Measurements from ENCODE around the gene DAB1. TPM values are rescaled to one million over a fixed set of nuclear protein-coding genes. Genes with fewer than 3 reads are reported as not detected.

Gene DAB1
- total and polyA plus RNA-seq, 10 of the 15 experiments (the other 5 are each of a cell fraction or from before 2014, with no cell fraction given), result 0.02 to 0.10 (median 0.03) TPM; not detected in 5

DNA sequence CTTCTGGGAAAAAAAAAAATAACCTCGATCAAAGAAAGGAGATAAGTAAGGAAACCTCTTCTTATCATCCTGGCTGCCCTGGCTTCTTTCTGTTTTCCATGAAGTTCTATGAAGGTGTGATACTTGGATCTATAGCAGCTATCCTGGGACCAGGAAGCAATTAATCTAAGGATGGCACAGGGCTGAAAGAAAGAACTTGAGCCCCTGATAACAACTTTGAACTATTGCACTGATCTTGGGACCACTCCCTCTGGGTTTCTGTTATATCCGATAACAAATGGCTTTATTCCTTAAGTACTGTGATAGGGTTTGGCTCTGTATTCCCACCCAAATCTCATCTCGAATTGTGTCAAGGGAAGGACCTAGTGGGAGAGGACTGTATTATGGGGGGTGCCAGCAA is 104.1 kb downstream of the DAB1 start:
- WGBS (ENCODE audit: insufficient coverage, insufficient replicate concordance, low lambda C conversion rate, missing lambda C conversion rate), result 33% methylated on average over 3 of the region's 3 CpGs
- ChIA-PET RAD21 (ENCODE audit: unreplicated experiment) (no interaction called here), POLR2A (no interaction called here), CTCF (no interaction called here), SMC1A (ENCODE audit: uncharacterized antibody, unreplicated experiment) (no interaction called here)
- in situ Hi-C loops (cut with MboI), result no loop called here
- H3K27ac ChIP-seq (ENCODE audit: control insufficient read depth, insufficient read depth), result no peak overlapping the region
- no peaks in the 10 kb centered on the region for H3K36me3 ChIP-seq (ENCODE audit: control insufficient read depth in 2 of 2, insufficient read depth in 2 of 2, low read length in 1 of 2)
- H3K79me2 ChIP-seq (ENCODE audit: control insufficient read depth, insufficient read depth, low read length), result no peaks in the 10 kb centered on the region
- no peaks in the 10 kb centered on the region for H4K20me1 ChIP-seq (ENCODE audit: control insufficient read depth, insufficient read depth)
- H2AFZ ChIP-seq (ENCODE audit: control insufficient read depth, low read depth, low read length), result no peak overlapping the region
- no peak overlapping the region for H3K4me3 ChIP-seq
- ATAC-seq (no peak), FAIRE-seq (no peak), DNase-seq (ENCODE audit: low read depth, low spot score) (no peak)
- no peak overlapping the region for H3K4me2 ChIP-seq (ENCODE audit: control insufficient read depth, insufficient read depth)
- BruUV-seq (replicated peaks), result no TSS peak
- H3K9ac ChIP-seq (ENCODE audit: control insufficient read depth, insufficient read depth, low read length), result no peak overlapping the region
- no peaks in the 10 kb centered on the region for H3K4me1 ChIP-seq (ENCODE audit: control insufficient read depth, insufficient read depth, low read length)
- intact Hi-C loops (cut with micrococcal nuclease; ENCODE audit: unreplicated experiment), result no loop called here
- no peaks in the 10 kb centered on the region for H3K9me3 ChIP-seq (replicated peaks; ENCODE audit: control insufficient read depth, insufficient read depth, low read length)
- TF ChIP-seq ZNF217 (IDR thresholded peaks at IDR 0.05) (no peak), ZBTB4 (CRISPR knock-in tag; IDR thresholded peaks at IDR 0.05) (no peak)
- TF ChIP-seq, protein P1, sequence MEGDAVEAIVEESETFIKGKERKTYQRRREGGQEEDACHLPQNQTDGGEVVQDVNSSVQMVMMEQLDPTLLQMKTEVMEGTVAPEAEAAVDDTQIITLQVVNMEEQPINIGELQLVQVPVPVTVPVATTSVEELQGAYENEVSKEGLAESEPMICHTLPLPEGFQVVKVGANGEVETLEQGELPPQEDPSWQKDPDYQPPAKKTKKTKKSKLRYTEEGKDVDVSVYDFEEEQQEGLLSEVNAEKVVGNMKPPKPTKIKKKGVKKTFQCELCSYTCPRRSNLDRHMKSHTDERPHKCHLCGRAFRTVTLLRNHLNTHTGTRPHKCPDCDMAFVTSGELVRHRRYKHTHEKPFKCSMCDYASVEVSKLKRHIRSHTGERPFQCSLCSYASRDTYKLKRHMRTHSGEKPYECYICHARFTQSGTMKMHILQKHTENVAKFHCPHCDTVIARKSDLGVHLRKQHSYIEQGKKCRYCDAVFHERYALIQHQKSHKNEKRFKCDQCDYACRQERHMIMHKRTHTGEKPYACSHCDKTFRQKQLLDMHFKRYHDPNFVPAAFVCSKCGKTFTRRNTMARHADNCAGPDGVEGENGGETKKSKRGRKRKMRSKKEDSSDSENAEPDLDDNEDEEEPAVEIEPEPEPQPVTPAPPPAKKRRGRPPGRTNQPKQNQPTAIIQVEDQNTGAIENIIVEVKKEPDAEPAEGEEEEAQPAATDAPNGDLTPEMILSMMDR (IDR thresholded peaks at IDR 0.05 in 2 of 3, conservative IDR thresholded peaks at IDR 0.05 in 1 of 3; ENCODE audit: control insufficient read depth in 2 of 3, extremely low read depth in 1 of 3, insufficient read depth in 1 of 3, low read depth in 3 of 3, low read length in 3 of 3), result no peak
- H3K27me3 ChIP-seq (replicated peaks in 1 of 2; ENCODE audit: control insufficient read depth in 2 of 2, insufficient read depth in 2 of 2, low read length in 1 of 2), result no peaks in the 10 kb centered on the region
